H54 (cell line): ENCODE results near the gene NRF1.

Source experiments
- DNase-seq: peaks from one replicate; pipeline ENCODE4 v3.0.0; 2011; ENCODE audit warnings: low spot score, mixed read lengths; ENCODE audit not compliant: insufficient read length
- FAIRE-seq: peaks from 3 replicates; lab custom pipeline; 2011; peaks lifted over from hg19 to GRCh38; lab: Jason Lieb, UNC
- POLR2A ChIP-seq: IDR thresholded peaks from 2 replicates; pipeline ENCODE4 v1.6.1; 2011; ENCODE audit warnings: low read depth, mild to moderate bottlenecking, low read length

The NRF1 gene

DNA sequence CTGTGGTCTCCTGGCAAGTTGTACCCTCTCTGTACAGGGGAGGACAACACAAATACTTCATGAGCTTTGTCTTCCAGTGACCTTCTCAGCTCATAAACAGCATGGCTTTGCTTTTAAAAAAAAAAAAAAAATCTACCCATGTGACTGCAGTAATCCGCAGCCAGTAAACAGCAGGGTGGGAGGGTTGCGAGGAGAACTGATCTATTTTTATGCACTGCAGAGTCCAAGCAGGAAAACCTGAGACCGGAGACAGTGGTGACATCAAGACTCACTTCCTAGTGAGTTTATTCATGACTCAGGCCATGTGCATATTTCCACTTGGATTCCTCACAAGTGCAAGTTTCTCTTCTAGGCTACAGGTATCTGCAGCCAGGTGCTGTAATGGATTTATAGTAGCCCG, 127.9 kb downstream of the NRF1 start:
- FAIRE-seq, result no peak
- TF ChIP-seq POLR2A, result no peak
- no peak for DNase-seq

DNA sequence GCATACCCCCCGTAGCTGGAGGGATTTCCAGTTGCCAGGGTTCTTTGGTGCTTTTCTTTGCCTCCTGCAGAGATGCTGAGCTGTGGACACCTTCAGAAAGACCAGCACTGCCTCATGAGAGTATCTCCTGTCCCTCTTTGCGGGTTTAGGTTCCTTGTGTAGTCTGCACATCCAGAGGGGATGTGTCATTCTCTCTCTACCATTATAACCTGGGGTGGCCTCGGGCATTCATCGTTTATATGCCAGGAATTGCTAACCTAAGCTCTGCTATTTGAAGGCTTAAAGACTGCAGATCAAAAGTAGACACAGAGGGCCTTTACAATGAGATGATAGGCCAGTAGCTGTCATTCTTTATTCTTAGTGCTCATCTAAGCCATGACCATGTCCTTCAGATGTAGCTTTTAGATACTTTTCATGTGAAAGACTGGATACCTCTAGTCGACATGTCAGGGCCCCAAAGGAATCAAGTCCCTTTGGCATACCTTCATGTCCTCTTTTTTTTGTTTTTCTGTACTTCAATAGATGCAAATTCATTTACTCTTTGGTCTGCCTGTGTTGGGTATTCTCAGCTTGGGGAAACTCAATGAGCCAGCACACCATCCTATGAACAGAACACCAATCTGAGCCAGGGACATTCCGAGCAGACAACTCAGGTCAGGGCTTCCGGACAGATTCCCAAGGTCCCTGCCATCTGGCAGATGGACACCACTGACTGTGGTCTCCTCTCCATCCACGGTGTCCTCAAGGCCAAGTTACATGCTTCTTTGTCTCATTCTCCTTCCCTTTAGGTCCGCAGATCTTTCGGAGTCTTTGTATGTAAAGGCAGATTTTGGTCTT, 129.3 kb downstream of the NRF1 start:
- no peak for TF ChIP-seq POLR2A
- FAIRE-seq, result no peak
- DNase-seq, result no peak

DNA sequence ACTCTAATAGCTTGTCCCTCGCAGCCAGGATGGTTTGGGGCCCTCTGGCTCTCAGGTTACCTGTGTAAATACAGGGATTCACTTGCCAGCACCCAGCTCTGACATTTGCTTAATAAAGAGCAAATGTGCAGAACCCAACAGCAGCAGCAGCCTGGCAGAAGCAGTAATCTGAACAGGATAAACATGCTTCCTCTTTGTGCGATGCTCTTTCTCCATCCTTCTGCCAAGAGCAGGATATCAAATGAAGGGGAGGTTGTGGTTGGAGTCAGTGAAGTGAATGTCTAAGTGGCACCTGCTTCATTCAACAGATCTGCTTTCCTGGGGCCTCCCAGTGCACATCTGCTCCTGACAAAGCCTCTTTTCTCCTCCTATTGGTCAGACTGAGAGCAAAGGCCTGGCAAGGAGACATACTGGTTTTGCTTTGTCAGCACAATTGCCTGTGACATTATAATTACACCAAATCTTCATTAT, 130.3 kb downstream of the NRF1 start:
- no peak for TF ChIP-seq POLR2A
- DNase-seq (no peak), FAIRE-seq (no peak)

DNA sequence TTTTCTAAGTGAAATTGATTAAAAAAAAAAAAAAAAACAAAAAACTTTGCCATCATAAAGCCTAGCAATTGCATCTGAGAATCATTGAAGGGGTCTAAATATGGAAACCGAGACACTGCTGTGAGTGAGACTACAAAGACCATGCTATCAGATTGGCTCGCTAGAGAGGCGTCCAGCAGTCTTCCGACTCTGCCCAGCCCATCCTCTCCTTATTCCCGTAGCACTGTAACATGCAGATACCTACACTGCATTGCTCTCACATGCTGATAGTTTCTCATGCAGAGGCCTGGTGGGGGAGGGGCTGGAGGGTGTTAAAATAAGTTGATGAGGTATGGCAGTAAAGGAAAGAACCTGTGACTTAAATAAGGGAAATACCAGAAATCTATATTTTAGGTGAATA, 130.7 kb downstream of the NRF1 start:
- DNase-seq (no peak), FAIRE-seq (no peak)
- no peak for TF ChIP-seq POLR2A

DNA sequence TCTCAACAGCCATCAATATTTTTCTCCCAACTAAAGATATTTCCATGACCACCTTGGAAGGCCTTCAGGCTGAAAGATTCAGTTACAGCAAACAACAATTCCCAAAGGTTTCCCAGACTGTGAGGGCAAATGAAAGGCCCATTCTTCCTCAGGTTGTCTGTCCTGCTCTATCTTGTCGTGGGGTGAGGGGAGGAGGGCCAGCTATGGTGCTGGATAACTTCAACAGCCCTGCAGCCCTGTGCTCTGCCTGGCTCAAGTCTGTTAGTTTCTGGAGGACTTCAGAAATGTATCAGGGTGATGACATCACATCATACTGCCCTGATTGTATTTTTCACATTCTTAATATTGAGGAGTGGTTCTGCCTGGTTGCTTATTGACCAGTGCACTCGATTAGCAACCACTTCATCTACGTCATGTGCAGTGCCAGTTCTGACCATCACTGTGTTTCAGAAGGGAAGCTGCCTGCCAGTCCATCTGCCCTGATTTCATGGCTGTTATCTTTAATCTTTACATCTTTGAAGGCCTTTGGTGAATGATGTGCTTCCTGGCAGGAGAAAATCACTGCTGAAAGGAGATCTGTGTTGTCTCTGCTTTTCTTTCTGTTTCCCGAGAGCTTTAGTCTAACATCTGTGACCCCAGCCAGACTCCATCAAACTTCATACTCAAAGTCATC, 135.5 kb downstream of the NRF1 start:
- TF ChIP-seq POLR2A, result no peak
- DNase-seq, result no peak
- no peak for FAIRE-seq

DNA sequence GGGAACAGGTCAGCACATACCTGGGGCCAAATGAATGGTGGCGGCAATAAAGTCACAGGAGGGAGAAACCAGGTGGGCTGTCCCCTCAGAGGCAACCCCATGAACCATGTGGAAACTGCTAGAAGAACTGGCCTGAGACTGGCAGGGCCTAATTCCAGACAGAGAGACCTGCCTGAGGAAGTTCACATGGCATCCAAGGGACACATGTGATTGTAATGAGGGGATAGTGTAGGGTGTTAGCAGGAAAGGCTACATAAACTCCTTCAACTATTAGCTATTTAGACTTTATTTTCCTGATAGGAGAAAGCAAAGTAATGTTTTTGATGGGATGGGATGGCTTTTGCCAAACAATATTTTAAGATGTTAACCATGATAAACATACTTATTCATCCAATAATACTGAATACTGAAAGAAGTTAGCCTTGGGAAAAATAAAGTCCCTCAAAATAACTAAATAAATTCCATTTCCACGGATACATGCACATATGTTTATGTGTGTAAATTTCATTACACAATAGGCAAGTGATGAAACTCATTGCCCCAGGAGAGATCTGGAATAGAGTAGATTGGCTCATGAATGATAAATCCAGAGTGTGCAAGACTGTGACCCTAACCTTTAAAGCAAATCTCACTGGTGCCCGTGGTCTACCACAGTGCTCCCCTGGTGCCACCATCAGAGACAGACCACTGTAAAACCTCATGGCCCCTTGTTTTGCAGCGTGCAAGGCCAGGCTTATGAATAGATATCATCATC, 137.0 kb downstream of the NRF1 start:
- DNase-seq, result no peak
- TF ChIP-seq POLR2A, result no peak
- no peak for FAIRE-seq

DNA sequence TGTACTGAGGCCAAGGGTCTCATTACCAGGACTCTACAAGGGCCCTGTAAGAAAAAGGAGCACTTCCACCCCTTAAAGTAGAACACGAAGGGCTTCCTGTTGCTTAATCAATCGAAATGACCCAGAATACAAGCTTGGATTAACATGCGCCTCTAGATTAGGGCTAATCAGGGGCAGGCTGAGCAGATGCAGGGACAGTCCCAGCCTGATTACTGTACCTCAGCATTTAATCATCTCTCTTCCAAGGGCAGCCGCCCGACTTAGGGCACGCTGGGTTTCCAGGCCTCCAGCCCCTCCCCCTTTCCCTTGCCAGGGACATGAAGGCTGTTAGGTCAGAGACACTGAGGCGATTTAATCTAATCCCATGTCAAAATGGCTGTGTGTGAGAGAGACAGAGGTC, 138.6 kb downstream of the NRF1 start:
- TF ChIP-seq POLR2A, result no peak
- no peak for DNase-seq
- no peak for FAIRE-seq

DNA sequence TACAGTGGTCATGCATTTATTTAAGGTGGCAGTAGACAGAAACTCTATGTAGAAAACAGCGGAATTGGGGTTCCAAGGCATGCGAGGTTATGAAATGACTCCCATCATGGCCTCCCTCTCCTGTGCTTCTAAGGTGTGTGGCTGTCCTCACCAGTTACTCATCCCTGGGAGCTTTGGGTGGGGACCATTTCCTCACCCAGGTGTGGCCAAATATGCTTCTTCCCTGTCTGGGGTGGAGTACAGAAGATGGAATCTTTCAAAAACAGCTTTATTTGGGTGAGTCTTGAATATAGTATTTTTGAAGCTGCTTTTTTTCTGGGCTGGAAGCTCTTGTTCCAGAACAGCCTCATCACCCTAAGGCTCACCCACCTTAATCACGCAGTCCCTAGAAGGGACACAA, 139.0 kb downstream of the NRF1 start:
- no peak for FAIRE-seq
- no peak for TF ChIP-seq POLR2A
- DNase-seq, result no peak

DNA sequence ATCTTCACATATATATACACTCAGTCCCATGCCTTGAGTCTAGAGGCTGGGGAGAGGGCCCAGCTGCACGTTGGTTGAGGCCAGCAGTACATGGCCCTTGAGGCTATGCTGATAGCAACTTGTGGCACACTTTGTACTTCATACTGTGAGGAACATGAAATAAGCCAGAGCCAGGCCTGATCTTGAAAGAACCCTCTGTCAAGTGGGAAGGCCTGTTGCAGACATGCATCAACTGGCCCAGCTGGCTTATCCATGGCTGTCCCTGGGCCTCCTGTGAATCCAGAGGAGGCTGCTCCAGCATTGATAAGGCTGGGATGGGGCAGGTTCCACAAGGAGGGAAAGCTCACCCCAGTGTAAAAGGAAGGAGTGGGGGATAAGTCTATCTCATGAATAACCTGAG, 140.4 kb downstream of the NRF1 start:
- no peak for FAIRE-seq
- no peak for DNase-seq
- no peak for TF ChIP-seq POLR2A

DNA sequence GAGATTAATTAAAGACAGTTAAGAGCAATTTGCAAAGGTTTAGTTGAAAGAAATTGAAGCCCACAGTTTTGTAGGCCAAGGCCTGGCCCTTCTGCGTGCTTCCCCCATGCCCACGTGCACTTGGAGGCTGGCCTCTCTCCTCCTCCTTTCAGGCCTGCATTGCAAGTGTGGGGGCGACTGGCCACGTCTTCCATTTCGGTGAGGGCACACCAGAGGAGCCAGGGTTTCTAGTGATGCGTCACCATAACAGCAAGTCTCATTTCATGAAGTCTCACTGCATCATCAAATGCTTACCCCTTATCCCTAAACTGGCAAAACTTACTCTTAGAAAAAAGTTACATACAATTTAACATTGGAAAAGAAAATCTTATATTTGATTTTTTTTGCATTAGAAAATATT, 141.2 kb downstream of the NRF1 start:
- TF ChIP-seq POLR2A, result no peak
- FAIRE-seq, result no peak
- DNase-seq, result no peak

DNA sequence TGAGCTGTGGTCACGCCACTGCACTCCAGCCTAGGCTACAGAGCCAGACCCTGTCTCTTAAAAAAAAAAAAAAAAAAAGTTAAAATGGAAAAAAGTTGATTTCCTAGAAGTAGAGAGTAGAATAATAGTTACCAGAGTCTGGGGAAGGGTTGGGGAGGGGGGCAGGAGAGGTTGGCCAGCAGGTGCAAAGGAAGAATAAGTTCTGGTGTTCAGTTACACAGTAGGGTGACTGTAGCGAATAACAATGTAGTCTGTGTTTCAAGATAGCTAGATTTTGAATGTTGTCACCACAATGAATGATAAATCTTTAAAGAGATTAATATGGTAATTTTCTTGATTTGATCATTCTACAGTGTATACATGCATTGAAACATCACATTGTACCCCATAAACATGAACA, 142.9 kb downstream of the NRF1 start:
- DNase-seq (no peak), FAIRE-seq (no peak)
- TF ChIP-seq POLR2A, result no peak

DNA sequence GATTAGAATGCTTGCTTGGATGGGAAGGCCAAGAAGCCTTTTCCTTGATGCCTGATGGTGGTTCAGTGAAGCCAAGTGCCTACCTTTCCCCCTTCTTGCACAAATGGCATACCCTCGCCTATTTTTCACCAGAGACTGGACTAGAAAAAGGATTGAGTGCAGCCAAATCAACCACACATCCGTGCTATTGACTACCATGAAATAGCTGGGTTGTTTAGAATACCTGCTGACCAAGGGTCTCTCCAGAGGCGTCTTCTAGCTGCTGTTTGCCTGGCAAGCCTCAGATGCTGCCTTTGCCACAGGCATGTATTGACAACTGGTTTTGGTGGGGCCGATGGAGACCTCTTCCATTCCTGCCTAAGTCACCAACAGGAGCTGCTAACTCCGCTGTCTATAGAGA, 146.5 kb downstream of the NRF1 start:
- no peak for FAIRE-seq
- no peak for TF ChIP-seq POLR2A

DNA sequence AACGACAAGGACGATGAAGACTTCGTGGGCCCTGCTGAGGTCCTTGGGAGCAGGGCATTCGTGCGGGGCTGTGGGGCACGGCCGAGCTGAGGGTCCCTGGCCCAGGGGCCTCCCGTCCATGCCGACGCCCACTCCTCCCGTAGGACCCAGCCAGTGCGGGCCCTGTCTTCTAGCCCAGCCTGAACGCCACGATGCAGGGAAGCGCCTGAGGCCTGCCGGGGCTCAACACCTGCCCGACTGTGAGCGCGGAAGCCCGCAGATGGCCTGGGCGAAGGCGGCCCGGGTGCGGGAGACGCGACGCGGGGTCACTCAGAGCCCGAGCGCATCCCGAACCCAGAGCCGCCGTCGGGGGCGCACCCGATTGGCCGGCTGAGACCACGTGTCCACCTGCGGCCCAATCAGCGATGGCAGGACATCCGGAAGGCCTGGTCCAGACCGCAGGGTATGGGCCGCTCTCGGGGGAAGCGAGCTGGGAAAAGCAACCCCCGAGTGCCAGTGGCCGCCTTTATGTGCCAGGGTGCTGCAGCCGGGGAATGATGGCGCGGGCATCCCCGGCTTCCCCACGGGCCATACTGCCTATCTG, 151.0 kb downstream of the NRF1 start:
- no peak for FAIRE-seq
- no peak for TF ChIP-seq POLR2A
- no peak for DNase-seq

More for the DNA sequence above, 146.5 kb downstream of the NRF1 start:
- DNase-seq, result no peak
